GM18505 (cell line): Measurements from ENCODE around the gene CFAP299.
"Not testable (repeated sequence)": the region's sequence is repeated elsewhere in the genome, so short reads cannot be mapped to it uniquely, and the experiment has no call there.

Experiments used
- ATAC-seq: cut with Tn5 transposase; IDR thresholded peaks from one replicate; pipeline ENCODE4 v1.9.1; 2021; ENCODE audit not compliant: unreplicated experiment
- POLR2A ChIP-seq: IDR thresholded peaks from 4 replicates; pipeline ENCODE4 v1.6.1; 2011; ENCODE audit warnings: borderline replicate concordance; ENCODE audit not compliant: insufficient read depth, insufficient read length; ENCODE audit errors: extremely low read depth

CFAP299 gene

GRCh38 chr4:80705311-80705710, 369.8 kb downstream of the CFAP299 start:
- TF ChIP-seq POLR2A = no peak
- ATAC-seq = no peak

GRCh38 chr4:80709082-80709869, 373.7 kb downstream of the CFAP299 start:
- ATAC-seq = no peak

GRCh38 chr4:80710748-80711451, 375.4 kb downstream of the CFAP299 start:
- no peak for ATAC-seq
- no peak for TF ChIP-seq POLR2A

More at GRCh38 chr4:80709082-80709869, 373.7 kb downstream of the CFAP299 start:
- no peak for TF ChIP-seq POLR2A

GRCh38 chr4:80711956-80712355, 376.4 kb downstream of the CFAP299 start:
- no peak for ATAC-seq
- TF ChIP-seq POLR2A = no peak

- ATAC-seq = no peak
- no peak for TF ChIP-seq POLR2A
Measured at GRCh38 chr4:80713409-80713808, 377.9 kb downstream of the CFAP299 start.

GRCh38 chr4:80717204-80717603, 381.7 kb downstream of the CFAP299 start:
- no peak for TF ChIP-seq POLR2A
- no peak for ATAC-seq

- no peak for TF ChIP-seq POLR2A
- no peak for ATAC-seq
Measured at GRCh38 chr4:80726471-80726870, 390.9 kb downstream of the CFAP299 start.

GRCh38 chr4:80730158-80730557, 394.6 kb downstream of the CFAP299 start:
- ATAC-seq = no peak
- TF ChIP-seq POLR2A = no peak

- TF ChIP-seq POLR2A = no peak
- ATAC-seq = no peak
Measured at GRCh38 chr4:80731436-80731835, 395.9 kb downstream of the CFAP299 start.

GRCh38 chr4:80732010-80732409, 396.5 kb downstream of the CFAP299 start:
- ATAC-seq = no peak
- no peak for TF ChIP-seq POLR2A

GRCh38 chr4:80740375-80740774, 404.8 kb downstream of the CFAP299 start:
- no peak for ATAC-seq
- no peak for TF ChIP-seq POLR2A

- ATAC-seq = not testable (repeated sequence)
Measured at GRCh38 chr4:80749558-80749957, 414.0 kb downstream of the CFAP299 start.

GRCh38 chr4:80751200-80751599, 415.7 kb downstream of the CFAP299 start:
- TF ChIP-seq POLR2A = no peak
- no peak for ATAC-seq

- no peak for ATAC-seq
- TF ChIP-seq POLR2A = no peak
Measured at GRCh38 chr4:80767944-80768343, 432.4 kb downstream of the CFAP299 start.
